ENCODE results near the gene ARHGAP24. TPM values are rescaled to one million over a fixed set of nuclear protein-coding genes. Genes with fewer than 3 reads are reported as not detected.

ARHGAP24 gene
- total and polyA plus RNA-seq, 12 donors, result 0.72 to 53.4 (median 4.4) TPM

DNA sequence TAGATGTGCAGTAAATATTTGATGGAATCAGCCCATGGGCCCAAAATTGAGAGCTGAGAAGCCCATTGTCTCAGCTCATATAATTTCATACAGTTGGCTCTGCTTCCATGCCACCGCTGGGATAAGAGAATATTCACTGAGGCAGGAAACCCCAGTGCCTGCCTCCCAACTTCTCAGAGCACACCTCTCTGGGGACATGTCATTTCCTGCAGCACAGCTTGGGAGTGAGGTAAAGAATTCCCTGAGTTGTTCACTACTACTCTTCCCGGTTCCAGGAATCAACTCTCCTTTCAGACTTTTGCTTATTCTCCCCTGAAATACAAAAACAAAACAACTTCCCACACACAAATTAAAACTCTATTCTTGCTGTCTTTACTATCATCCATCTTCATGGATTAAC, 495.6 kb downstream of the ARHGAP24 start:
- H3K9me3 ChIP-seq (replicated peaks in 1 of 3), result no peaks in the 10 kb centered on the region
- no peak for DNase-seq
- H3K36me3 ChIP-seq (replicated peaks in 1 of 2), result no peaks in the 10 kb centered on the region
- WGBS, 4 donors, result 61 to 83% (median 78%) methylated on average over 2 of the region's 2 CpGs
- H3K27me3 ChIP-seq, result no peaks in the 10 kb centered on the region
- no peaks in the 10 kb centered on the region for H3K4me1 ChIP-seq (replicated peaks in 1 of 2)
- intact Hi-C loops (cut with DNase I), result no loop called here
- TF ChIP-seq POLR2A (IDR thresholded peaks at IDR 0.05), result no peak
- TF ChIP-seq, protein P1, sequence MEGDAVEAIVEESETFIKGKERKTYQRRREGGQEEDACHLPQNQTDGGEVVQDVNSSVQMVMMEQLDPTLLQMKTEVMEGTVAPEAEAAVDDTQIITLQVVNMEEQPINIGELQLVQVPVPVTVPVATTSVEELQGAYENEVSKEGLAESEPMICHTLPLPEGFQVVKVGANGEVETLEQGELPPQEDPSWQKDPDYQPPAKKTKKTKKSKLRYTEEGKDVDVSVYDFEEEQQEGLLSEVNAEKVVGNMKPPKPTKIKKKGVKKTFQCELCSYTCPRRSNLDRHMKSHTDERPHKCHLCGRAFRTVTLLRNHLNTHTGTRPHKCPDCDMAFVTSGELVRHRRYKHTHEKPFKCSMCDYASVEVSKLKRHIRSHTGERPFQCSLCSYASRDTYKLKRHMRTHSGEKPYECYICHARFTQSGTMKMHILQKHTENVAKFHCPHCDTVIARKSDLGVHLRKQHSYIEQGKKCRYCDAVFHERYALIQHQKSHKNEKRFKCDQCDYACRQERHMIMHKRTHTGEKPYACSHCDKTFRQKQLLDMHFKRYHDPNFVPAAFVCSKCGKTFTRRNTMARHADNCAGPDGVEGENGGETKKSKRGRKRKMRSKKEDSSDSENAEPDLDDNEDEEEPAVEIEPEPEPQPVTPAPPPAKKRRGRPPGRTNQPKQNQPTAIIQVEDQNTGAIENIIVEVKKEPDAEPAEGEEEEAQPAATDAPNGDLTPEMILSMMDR (IDR thresholded peaks at IDR 0.05), result no peak
- H3K27ac ChIP-seq, result no peak overlapping the region
- no peak overlapping the region for H3K4me3 ChIP-seq

DNA sequence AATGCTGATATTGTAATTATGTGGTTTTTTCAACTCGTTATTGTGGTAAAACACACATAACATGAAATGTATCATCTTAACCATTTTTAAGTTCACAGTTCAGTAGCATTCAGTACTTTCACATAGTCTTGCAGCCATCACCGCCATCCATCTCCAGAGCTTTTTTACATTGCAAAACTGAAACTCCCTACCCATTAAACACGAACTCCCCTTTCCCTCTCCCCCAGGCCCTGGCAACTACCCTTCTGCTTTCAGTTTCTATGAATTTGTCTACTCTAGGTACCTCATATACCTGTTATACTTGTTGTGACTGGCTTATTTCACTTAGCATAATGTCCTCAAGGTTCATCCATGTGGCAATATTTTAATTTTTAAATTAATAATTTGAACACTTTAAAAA, 504.3 kb downstream of the ARHGAP24 start:
- TF ChIP-seq POLR2A (IDR thresholded peaks at IDR 0.05), result no peak
- TF ChIP-seq, protein P1 (IDR thresholded peaks at IDR 0.05), result no peak
- Histone ChIP-seq H3K36me3 (replicated peaks in 1 of 2) (no peaks in the 10 kb centered on the region), H3K4me3 (no peak overlapping the region), H3K27ac (no peak overlapping the region), H3K27me3 (no peaks in the 10 kb centered on the region), H3K4me1 (replicated peaks in 1 of 2) (no peaks in the 10 kb centered on the region), H3K9me3 (replicated peaks in 1 of 3) (no peaks in the 10 kb centered on the region)
- WGBS, 4 donors, result 66 to 83% (median 73%) methylated on average over 3 of the region's 3 CpGs
- intact Hi-C loops (cut with DNase I), result no loop called here
- DNase-seq, result no peak

DNA sequence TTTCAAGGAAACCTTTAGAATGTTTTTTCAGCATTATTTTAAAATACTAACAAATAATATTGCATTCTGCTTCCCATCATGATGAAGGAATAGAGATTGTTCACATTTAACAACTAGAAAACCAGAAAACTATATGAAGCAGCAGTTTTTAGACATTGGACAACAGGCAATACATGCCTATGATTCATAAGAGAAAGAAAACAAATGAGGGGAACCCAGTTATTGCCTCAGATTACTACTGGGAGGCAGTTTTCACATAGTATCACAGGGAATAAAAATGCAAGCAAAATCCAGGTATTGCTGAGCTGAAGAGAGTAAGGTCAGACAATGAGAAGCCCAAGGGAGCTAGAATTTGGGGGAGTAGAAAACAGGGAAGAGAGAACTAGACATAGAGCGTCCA, 511.3 kb downstream of the ARHGAP24 start:
- H3K27ac ChIP-seq, result no peak overlapping the region
- no peak for TF ChIP-seq POLR2A (IDR thresholded peaks at IDR 0.05)
- TF ChIP-seq, protein P1 (IDR thresholded peaks at IDR 0.05), result no peak
- no peaks in the 10 kb centered on the region for H3K4me1 ChIP-seq (replicated peaks in 1 of 2)
- no peak for DNase-seq
- no peak overlapping the region for H3K4me3 ChIP-seq
- intact Hi-C loops (cut with DNase I), result no loop called here
- 88 to 100% (median 93%) methylated on average over 1 of the region's 1 CpG for WGBS, 4 donors
- no peaks in the 10 kb centered on the region for H3K27me3 ChIP-seq
- no peaks in the 10 kb centered on the region for H3K36me3 ChIP-seq (replicated peaks in 1 of 2)
- H3K9me3 ChIP-seq (replicated peaks in 1 of 3), result no peaks in the 10 kb centered on the region

DNA sequence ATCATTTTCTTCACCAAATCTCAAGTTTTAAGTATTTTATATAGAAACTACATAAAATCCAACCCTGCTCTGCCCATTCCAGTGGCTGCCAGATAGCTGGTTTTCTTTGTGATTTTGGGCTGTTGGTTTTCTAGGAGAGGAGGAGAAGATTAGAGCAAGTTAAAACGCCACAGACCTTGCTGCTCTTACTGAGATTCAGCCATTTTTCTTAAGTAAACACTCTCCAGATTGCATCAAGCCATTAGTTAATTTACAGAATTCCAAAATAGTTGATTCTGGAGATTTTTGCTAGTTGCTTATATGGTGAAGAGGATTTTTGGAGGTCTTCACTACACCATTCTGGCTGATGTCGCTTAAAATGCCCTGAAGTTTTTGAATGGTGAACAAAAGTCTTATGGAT, 518.7 kb downstream of the ARHGAP24 start:
- H3K4me3 ChIP-seq, result no peak overlapping the region
- H3K27me3 ChIP-seq, result no peaks in the 10 kb centered on the region
- intact Hi-C loops (cut with DNase I), result no loop called here
- no peak for DNase-seq
- no peaks in the 10 kb centered on the region for H3K36me3 ChIP-seq (replicated peaks in 1 of 2)
- WGBS, 4 donors, result 90 to 95% (median 92%) methylated on average over 2 of the region's 2 CpGs
- H3K27ac ChIP-seq, result no peak overlapping the region
- TF ChIP-seq, protein P1 (IDR thresholded peaks at IDR 0.05), result no peak
- TF ChIP-seq POLR2A (IDR thresholded peaks at IDR 0.05), result no peak
- no peaks in the 10 kb centered on the region for H3K4me1 ChIP-seq (replicated peaks in 1 of 2)
- no peaks in the 10 kb centered on the region for H3K9me3 ChIP-seq (replicated peaks in 1 of 3)
